OCI-LY3 (cell line): ENCODE data around the gene IQSEC1.

Experiments
- CTCF ChIP-seq: fragments of 200-600, 300-600 bp; sonication (generic); IDR thresholded peaks from 2 replicates; pipeline ENCODE4 v1.5.1; 2014; ENCODE audit warnings: antibody characterized with exemption, low read length, low read depth
- EZH2phosphoT487 ChIP-seq: fragments of 200-600 bp; shearing (Covaris generic); IDR thresholded peaks from 2 replicates; pipeline ENCODE4 v1.6.1; 2018; ENCODE audit warnings: antibody characterized with exemption, mixed run types, low read depth

DNA sequence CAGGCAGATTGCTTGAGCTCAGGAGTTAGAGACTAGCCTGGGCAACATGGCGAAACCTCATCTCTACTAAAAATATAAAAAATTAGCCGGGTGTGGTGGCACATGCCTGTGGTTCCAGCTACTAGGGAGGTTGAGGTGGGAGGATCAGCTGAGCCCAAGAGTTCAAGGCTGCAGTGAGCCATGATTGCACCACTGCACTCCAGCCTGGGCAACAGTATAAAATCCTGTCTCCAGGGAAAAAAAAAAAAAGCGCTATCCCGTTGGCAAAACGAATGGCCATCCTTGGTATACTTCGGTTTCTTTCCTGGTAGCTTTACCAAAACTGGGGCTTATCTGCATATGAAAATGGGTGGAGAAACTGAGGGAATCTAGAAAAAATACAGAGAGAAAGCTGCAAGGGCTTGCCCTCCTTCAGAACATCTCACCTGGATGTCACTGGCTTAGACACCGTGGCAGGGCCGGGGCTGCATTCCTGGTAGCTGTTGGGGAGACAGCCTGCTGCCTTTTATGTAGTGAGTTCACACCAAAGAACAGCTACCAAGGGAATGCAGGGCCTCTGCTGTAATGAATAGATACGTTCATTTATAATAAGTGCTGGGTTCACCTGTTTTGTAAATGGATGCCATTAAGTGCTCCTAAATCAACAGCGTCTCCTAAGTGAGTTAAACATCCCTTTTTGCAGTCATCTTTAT is 96.0 kb downstream of the IQSEC1 start:
- no peak for TF ChIP-seq CTCF
- TF ChIP-seq EZH2phosphoT487 = no peak
